GM18502 (cell line): ENCODE data around the gene GAB2.
"Not testable (repeated sequence)": the region's sequence is repeated elsewhere in the genome, so short reads cannot be mapped to it uniquely, and the experiment has no call there.

ENCODE experiments used
- ATAC-seq: cut with Tn5 transposase; IDR thresholded peaks from one replicate; pipeline ENCODE4 v1.9.1; 2021; ENCODE audit warnings: mild to moderate bottlenecking; ENCODE audit not compliant: unreplicated experiment, poor library complexity

Gene GAB2

DNA sequence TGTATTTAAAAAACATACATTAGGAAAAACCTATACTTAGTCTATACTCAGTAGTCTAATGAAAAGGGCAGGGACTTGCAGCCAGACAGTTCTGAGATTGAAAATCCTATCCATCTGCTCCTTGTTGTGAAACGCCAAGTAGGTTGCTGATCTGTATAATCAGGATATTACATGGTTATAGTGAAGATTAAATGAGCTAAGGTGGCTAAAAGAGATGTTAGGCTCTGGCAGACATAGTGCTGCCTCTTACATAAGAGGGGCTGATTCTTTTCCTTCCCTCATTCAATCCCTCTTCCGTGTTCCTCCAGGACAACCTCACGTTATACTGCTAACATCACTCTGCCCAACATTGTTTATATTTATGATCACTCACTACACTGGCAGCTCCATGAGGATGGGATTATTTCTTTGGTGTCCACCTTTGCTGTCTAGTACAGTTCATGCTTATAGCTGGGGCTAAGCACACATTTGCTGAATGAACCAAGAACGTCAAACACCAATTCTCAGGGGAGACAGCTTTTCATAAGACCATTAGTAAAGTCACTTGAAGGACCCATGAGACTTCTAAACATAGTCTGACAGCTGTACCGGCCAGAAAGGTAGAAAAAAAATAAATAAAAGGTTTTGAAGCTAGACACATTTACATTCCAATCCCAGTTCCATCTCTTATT is 46.3 kb downstream of the GAB2 start:
- no peak for ATAC-seq

DNA sequence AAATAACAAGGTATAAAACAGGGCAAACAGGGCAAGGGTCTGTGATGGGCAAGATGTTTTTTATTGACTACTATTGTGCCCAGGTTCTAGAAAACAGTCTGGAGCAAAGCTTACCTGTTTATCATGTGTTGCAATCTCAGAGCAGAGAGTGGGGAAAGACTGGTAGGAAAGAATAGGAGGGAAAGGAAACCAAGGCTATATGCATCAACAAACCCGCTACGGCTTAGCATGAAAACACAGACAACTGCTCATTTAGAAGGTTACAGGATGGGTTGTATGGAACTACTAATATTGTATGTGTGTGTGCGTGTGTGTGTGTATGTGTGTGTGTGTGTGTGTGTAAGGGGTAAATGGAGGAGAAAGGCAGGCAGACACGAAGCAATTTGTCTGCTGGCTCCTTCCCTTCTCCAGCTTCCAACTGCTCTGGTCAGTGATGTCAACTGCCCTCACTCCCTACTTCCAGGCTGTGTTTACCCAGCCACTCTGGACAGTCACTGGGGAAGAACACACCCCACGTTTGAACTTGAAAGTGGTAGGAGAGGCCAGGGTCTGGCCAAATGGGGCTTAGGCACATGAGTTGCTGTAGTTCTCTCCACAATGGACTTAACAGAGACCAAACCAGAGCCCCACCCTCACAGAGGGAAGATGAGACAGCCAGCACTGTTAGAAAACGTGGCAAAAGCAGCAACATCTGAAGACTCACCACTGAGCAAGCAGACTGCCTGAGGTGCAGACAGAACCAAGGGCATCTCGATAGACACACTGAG is 47.0 kb downstream of the GAB2 start:
- ATAC-seq: no peak

DNA sequence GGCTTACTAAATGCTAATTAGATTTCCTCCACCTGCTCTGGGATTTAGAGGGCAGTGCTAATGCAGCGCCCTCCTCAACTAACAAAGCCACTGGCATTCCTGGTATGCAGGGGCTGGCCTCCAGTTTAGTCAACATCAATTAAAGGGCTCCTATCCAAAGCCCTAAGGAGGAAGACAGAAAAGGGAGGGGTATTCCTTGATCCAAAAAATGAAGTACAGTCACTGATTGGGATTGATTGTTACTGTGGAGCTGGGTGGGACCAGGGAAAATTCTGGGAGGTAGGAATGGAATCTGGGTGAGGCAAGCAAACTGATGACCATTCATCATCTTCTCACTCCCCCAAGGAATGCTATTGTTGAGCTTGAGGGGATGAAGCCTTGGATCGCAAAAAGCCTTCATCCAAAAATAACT is 52.2 kb downstream of the GAB2 start:
- no peak for ATAC-seq

GRCh38 chr11:78364128-78364751 is 53.4 kb downstream of the GAB2 start:
- ATAC-seq: no peak

DNA sequence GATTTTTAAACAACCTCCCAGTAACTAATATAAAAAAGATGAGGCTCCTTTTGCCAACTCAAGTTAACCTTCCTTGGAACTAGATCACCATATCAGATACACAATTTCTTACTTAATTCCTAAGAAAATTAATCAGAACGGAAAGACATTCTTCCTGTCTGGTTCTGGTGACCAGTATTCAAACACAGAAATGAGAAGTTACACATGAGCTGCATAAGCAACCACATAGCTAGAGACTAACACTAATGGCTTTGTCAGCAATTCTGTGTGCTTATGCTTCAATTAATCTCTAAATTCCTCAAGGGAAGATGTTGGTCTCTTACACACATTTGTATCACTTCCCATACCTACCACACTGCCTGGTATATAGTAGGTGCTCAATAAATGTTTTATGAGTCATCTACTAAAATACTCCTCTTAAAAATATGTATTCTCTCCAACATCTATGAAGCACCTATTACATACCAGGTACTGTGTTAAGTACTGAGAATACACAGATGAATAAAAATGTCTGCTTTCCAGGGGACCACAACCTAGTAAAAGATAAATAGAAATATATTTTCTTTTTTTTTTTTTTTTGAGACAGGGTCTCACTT is 54.5 kb downstream of the GAB2 start:
- ATAC-seq: no peak

DNA sequence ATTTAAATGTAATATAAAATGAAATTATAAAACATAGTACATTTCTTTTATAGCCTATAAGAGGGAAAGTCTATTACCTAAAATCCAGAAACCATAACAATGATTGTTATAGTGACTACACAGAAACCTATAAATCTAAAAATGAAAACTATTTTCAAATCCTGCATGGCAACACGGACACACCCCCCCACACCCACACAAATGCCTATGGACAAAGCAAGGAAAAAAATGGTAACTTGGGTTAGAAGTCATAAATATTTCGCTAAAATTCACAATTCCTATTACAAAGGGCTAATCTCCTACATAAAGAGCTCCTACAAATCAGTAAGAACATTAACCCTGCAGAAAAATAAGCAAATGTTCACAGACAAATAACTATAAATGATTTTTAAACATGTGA is 56.4 kb downstream of the GAB2 start:
- no peak for ATAC-seq

DNA sequence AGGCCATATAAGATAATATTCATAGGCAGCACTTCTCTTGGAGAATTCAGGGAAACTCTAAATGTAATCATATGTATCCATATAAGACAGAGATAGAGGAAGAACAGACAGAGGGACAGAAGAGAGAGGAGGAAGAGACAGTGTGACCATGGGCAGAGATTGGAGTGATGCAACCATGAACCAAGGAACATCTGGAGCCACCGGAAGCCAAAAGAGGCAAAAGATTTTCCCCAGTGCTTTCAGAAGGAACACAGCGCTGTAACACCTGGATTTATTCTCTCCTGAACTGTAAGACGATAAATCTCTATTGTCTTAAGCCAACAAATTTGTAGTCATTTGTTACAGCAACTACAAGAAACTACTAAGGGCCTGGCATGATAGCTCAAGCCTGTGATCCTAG is 57.7 kb downstream of the GAB2 start:
- ATAC-seq: no peak

GRCh38 chr11:78357924-78358323 is 59.7 kb downstream of the GAB2 start:
- not testable (repeated sequence) for ATAC-seq

DNA sequence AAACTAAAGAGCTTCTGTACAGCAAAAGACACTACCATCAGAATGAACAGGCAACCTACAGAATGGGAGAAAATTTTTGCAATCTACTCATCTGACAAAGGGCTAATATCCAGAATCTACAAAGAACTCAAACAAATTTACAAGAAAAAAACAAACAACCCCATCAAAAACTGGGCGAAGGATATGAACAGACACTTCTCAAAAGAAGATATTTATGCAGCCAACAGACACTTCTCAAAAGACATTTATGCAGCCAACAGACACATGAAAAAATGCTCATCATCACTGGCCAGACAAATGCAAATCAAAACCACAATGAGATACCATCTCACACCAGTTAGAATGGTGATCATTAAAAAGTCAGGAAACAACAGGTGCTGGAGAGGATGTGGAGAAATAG is 60.2 kb downstream of the GAB2 start:
- not testable (repeated sequence) for ATAC-seq

GRCh38 chr11:78355742-78356141 is 61.9 kb downstream of the GAB2 start:
- ATAC-seq: not testable (repeated sequence)

- no peak for ATAC-seq
Measured at GRCh38 chr11:78355309-78355705, 62.3 kb downstream of the GAB2 start.

GRCh38 chr11:78354408-78355308 is 63.0 kb downstream of the GAB2 start:
- ATAC-seq: no peak

- no peak for ATAC-seq
Measured at GRCh38 chr11:78351979-78352841, 65.4 kb downstream of the GAB2 start.

GRCh38 chr11:78351193-78351592 is 66.4 kb downstream of the GAB2 start:
- no peak for ATAC-seq

GRCh38 chr11:78350646-78351165 is 66.9 kb downstream of the GAB2 start:
- ATAC-seq: no peak

DNA sequence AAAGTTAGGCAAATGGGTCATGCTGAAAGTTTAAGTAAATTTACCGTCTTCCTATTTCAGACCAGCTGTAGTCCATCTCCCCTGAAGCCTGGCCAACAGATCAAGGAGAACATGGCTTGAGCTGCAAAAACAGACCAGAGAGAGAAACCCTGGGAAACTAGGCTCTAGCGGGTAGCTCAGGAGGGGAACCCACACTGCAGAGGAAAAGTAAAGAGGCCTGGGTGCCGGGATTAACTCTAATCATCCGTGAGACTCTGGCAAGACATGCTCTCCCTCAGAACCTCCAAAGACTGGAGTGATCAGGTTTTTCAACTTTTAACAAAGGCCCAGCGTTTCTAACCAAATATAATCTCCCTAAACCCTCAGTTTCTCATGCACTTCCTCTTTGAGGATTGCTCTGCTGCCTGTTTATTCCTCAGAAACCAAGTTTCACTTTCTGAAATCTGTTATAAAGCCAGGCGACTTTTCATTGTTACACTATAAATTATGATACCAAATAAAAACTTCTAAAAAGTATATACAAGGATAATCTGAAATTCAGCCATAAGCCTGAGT is 67.5 kb downstream of the GAB2 start:
- no peak for ATAC-seq

DNA sequence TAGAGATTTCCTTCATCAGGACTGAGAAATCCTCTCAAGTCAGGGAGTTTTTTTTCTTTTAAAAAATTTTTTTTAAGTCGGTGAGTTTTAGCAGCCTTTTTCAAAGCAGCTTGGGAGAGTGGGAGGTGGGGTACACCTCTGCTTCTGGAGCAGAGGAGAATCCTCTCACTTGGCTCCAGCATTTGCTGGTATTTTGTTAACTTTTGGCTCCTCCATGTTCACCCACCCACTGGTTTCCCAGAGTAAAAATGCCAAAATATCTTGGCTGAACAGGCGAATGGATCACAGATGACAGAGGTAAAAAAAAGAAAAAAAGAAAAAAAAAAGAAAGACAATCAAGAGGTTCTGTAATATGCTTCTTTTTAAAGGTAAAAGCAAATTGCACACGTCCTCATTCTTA is 68.0 kb downstream of the GAB2 start:
- ATAC-seq: no peak

GRCh38 chr11:78349114-78349513 is 68.5 kb downstream of the GAB2 start:
- no peak for ATAC-seq

DNA sequence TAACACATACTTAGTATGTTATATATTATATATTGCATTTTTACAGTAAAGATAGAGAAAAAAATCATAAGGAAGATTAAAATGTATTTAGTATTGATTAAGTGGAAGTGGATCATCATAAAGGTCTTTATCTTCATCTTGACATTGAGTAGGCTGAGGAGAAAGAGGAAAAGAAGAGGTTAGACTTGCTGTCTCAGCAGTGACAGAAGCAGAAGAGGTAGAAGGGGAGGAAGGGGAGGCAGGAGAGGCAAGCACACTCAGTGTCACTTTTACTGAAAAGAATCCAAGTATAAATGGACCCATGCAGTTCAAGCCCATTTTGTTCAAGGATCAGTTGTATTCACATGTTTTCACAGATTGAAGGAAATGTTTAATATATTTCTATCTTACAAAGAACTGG is 69.7 kb downstream of the GAB2 start:
- ATAC-seq: no peak
